SU-DHL-6 (cell line): Measurements from ENCODE around the gene ATE1.

Experiments used
- CTCF ChIP-seq: fragments of 200-600 bp; sonication (generic); IDR thresholded peaks from one replicate; pipeline ENCODE4 v1.5.1; 2017; ENCODE audit warnings: antibody characterized with exemption, mild to moderate bottlenecking, low read length, moderate library complexity; ENCODE audit not compliant: insufficient read depth, poor library complexity, severe bottlenecking
- EZH2phosphoT487 ChIP-seq: fragments of 200-600 bp; sonication (generic), shearing (Covaris generic); conservative IDR thresholded peaks from 2 replicates; pipeline ENCODE4 v1.6.1; 2018; ENCODE audit warnings: mild to moderate bottlenecking, antibody characterized with exemption, low read length, moderate library complexity, mixed read lengths

- TF ChIP-seq CTCF, result no peak
- no peak for TF ChIP-seq EZH2phosphoT487
Observed at GRCh38 chr10:121694327-121694965, 233.4 kb downstream of the ATE1 start.
